Measurements from ENCODE around the gene MPO. TPM values are rescaled to one million over a fixed set of nuclear protein-coding genes. Genes with fewer than 3 reads are reported as not detected.

MPO gene
- total and polyA plus RNA-seq, 5 donors from 2014 or later = 0.19 TPM; not detected in 4

- H3K27me3 Mint-ChIP-seq = peaks cover 5% of the 10 kb centered on the region
- ATAC-seq (ENCODE audit: low read depth in 2 of 2) (no peak), DNase-seq (no peak)
- no peaks in the 10 kb centered on the region for H3K36me3 Mint-ChIP-seq
- no peaks in the 10 kb centered on the region for H3K9me3 ChIP-seq (ENCODE audit: control insufficient read depth in 2 of 2, low read length in 2 of 2)
- H3K27ac ChIP-seq (ENCODE audit: insufficient read depth, low read length, poor library complexity, severe bottlenecking) = no peak overlapping the region
- no peak overlapping the region for H3K4me3 Mint-ChIP-seq
- no peak overlapping the region for H3K4me3 ChIP-seq (ENCODE audit: low read depth, low read length)
- no peaks in the 10 kb centered on the region for H3K27me3 ChIP-seq (ENCODE audit: control insufficient read depth, insufficient read depth, low read length)
- H3K36me3 ChIP-seq (ENCODE audit: control insufficient read depth, insufficient read depth, low read length) = no peaks in the 10 kb centered on the region
- H3K27ac Mint-ChIP-seq = no peak overlapping the region
- H3K9me3 Mint-ChIP-seq = no peaks in the 10 kb centered on the region
- peaks cover 4% of the 10 kb centered on the region for H3K4me1 ChIP-seq (ENCODE audit: control insufficient read depth, insufficient read depth, low read length, poor library complexity, severe bottlenecking)
- H3K4me1 Mint-ChIP-seq = peaks cover 0 to 15% (median 2%) of the 10 kb centered on the region in 4 donors
These were observed 2.7 kb downstream of the MPO start for GRCh38 chr17:58277802-58278595.

GRCh38 chr17:58277107-58277801, 3.5 kb downstream of the MPO start:
- no peak for ATAC-seq (ENCODE audit: low read depth in 2 of 2)
- H3K27me3 ChIP-seq (ENCODE audit: control insufficient read depth, insufficient read depth, low read length) = no peaks in the 10 kb centered on the region
- no peak overlapping the region for H3K4me3 Mint-ChIP-seq
- no peaks in the 10 kb centered on the region for H3K36me3 Mint-ChIP-seq
- peaks cover 0 to 15% (median 5%) of the 10 kb centered on the region in 4 donors for H3K4me1 Mint-ChIP-seq
- H3K9me3 Mint-ChIP-seq = no peaks in the 10 kb centered on the region
- no peaks in the 10 kb centered on the region for H3K36me3 ChIP-seq (ENCODE audit: control insufficient read depth, insufficient read depth, low read length)
- H3K27me3 Mint-ChIP-seq = peaks cover 5% of the 10 kb centered on the region
- H3K4me1 ChIP-seq (ENCODE audit: control insufficient read depth, insufficient read depth, low read length, poor library complexity, severe bottlenecking) = peaks cover 4% of the 10 kb centered on the region
- DNase-seq = peak in 2 of 3 donors; percentile 22 to 39
- no peaks in the 10 kb centered on the region for H3K9me3 ChIP-seq (ENCODE audit: control insufficient read depth in 2 of 2, low read length in 2 of 2)
- H3K27ac ChIP-seq (ENCODE audit: insufficient read depth, low read length, poor library complexity, severe bottlenecking) = no peak overlapping the region
- H3K4me3 ChIP-seq (ENCODE audit: low read depth, low read length) = no peak overlapping the region
- H3K27ac Mint-ChIP-seq = no peak overlapping the region

- Mint-ChIP-seq H3K27ac (no peak overlapping the region), H3K27me3 (peaks cover 5% of the 10 kb centered on the region), H3K4me3 (no peak overlapping the region), H3K9me3 (no peaks in the 10 kb centered on the region), H3K36me3 (no peaks in the 10 kb centered on the region), H3K4me1 (peaks cover 0 to 15% (median 5%) of the 10 kb centered on the region in 4 donors)
- Histone ChIP-seq H3K4me1 (ENCODE audit: control insufficient read depth, insufficient read depth, low read length, poor library complexity, severe bottlenecking) (peaks cover 4% of the 10 kb centered on the region), H3K4me3 (ENCODE audit: low read depth, low read length) (no peak overlapping the region), H3K27ac (ENCODE audit: insufficient read depth, low read length, poor library complexity, severe bottlenecking) (no peak overlapping the region), H3K9me3 (ENCODE audit: control insufficient read depth in 2 of 2, low read length in 2 of 2) (no peaks in the 10 kb centered on the region), H3K36me3 (ENCODE audit: control insufficient read depth, insufficient read depth, low read length) (no peaks in the 10 kb centered on the region), H3K27me3 (ENCODE audit: control insufficient read depth, insufficient read depth, low read length) (no peaks in the 10 kb centered on the region)
- ATAC-seq (ENCODE audit: low read depth in 2 of 2) (no peak), DNase-seq (no peak)
These were observed 4.3 kb downstream of the MPO start for GRCh38 chr17:58276423-58276822.

DNA sequence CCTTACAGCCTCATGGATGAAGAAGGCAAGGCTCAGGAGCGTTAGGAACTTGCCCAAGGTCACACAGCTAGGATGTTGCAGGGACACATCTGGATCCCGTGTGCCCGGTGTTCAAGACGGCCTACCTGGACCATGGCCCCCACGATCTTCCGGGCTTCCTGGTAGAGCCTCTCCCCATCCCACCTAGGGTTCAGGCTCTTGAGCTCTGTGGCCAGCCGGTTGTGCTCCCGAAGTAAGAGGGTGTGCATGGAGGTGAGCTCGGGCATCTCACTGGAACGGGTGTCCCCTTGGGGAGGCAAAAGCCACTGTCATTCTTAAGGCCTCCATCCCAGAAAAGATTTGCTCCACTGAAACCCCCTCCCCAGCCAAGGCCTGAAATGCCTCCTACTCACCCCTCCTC, 5.3 kb downstream of the MPO start:
- H3K4me1 Mint-ChIP-seq = peaks cover 0 to 15% (median 5%) of the 10 kb centered on the region in 4 donors
- H3K27ac ChIP-seq (ENCODE audit: insufficient read depth, low read length, poor library complexity, severe bottlenecking) = no peak overlapping the region
- no peaks in the 10 kb centered on the region for H3K9me3 Mint-ChIP-seq
- no peaks in the 10 kb centered on the region for H3K27me3 ChIP-seq (ENCODE audit: control insufficient read depth, insufficient read depth, low read length)
- peaks cover 4% of the 10 kb centered on the region for H3K27me3 Mint-ChIP-seq
- peaks cover 4% of the 10 kb centered on the region for H3K4me1 ChIP-seq (ENCODE audit: control insufficient read depth, insufficient read depth, low read length, poor library complexity, severe bottlenecking)
- no peak overlapping the region for H3K27ac Mint-ChIP-seq
- no peaks in the 10 kb centered on the region for H3K9me3 ChIP-seq (ENCODE audit: control insufficient read depth in 2 of 2, low read length in 2 of 2)
- DNase-seq (no peak), ATAC-seq (ENCODE audit: low read depth in 2 of 2) (no peak)
- H3K4me3 ChIP-seq (ENCODE audit: low read depth, low read length) = no peak overlapping the region
- H3K36me3 ChIP-seq (ENCODE audit: control insufficient read depth, insufficient read depth, low read length) = no peaks in the 10 kb centered on the region
- no peak overlapping the region for H3K4me3 Mint-ChIP-seq
- no peaks in the 10 kb centered on the region for H3K36me3 Mint-ChIP-seq

- ATAC-seq (ENCODE audit: low read depth in 2 of 2) = peak in 1 of 2 donors; percentile 12
- no peaks in the 10 kb centered on the region for H3K9me3 Mint-ChIP-seq
- H3K4me1 ChIP-seq (ENCODE audit: control insufficient read depth, insufficient read depth, low read length, poor library complexity, severe bottlenecking) = peaks cover 4% of the 10 kb centered on the region
These were observed 7.2 kb downstream of the MPO start for GRCh38 chr17:58273453-58274104.

DNA sequence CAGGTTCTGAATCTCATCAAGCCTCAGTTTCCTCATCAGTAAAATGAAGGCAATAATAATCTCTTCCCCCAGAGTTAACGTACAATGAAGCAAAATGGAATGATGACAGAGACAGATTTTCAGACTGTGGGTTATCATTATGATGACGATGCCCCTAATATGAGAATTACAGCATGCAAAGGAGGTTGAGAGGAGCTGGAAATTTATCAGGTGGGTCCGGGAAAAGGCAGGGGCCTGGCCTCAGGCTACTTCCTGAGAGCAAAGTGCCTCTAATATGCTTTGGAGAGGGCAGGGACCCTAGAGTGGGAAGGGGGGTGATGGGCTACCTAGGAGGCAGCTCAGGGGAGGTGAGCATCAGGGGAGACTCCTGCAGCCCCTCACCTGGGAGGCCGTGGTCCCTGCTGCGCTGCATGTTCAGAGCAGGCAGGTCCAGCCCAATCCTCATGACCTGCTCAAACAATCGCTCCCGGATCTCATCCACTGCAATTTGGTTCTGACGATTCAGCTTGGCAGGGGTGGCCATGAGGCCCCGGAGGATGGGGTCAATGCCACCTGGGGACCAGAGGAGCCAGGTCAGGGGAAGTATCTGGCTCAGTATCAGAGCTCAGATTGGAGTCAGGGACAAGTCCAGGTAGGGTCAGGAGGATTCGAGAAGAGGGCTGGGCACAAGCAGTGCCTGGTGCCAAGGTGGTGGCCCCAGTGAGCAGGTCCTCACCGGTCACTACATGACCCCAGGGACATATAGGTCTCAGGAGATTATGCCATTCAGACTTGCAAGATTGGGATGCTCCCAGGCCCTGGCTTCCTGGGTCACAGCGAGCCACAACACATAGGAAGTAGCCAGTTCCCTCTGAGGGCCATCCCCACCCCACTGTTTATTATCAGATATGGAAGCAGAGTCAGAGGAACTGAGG, 8.1 kb downstream of the MPO start:
- peak overlapping the region in 1 of 3 donors; percentile 22 for H3K27ac Mint-ChIP-seq
- peaks cover 0 to 6% (median 2%) of the 10 kb centered on the region in 4 donors for H3K4me1 Mint-ChIP-seq
- H3K4me1 ChIP-seq (ENCODE audit: control insufficient read depth, insufficient read depth, low read length, poor library complexity, severe bottlenecking) = peaks cover 4% of the 10 kb centered on the region
- H3K27me3 Mint-ChIP-seq = no peaks in the 10 kb centered on the region
- H3K9me3 Mint-ChIP-seq = no peaks in the 10 kb centered on the region
- H3K36me3 ChIP-seq (ENCODE audit: control insufficient read depth, insufficient read depth, low read length) = no peaks in the 10 kb centered on the region
- H3K4me3 Mint-ChIP-seq = peak overlapping the region in 1 of 4 donors; percentile 10
- DNase-seq (no peak), ATAC-seq (ENCODE audit: low read depth in 2 of 2) (no peak)
- H3K27me3 ChIP-seq (ENCODE audit: control insufficient read depth, insufficient read depth, low read length) = no peaks in the 10 kb centered on the region
- no peak overlapping the region for H3K27ac ChIP-seq (ENCODE audit: insufficient read depth, low read length, poor library complexity, severe bottlenecking)
- H3K9me3 ChIP-seq (ENCODE audit: control insufficient read depth in 2 of 2, low read length in 2 of 2) = no peaks in the 10 kb centered on the region
- H3K4me3 ChIP-seq (ENCODE audit: low read depth, low read length) = no peak overlapping the region
- no peaks in the 10 kb centered on the region for H3K36me3 Mint-ChIP-seq

More at GRCh38 chr17:58273453-58274104, 7.2 kb downstream of the MPO start:
- H3K27ac Mint-ChIP-seq = peak overlapping the region in 1 of 3 donors; percentile 23
- H3K27me3 ChIP-seq (ENCODE audit: control insufficient read depth, insufficient read depth, low read length) = no peaks in the 10 kb centered on the region
- no peaks in the 10 kb centered on the region for H3K36me3 Mint-ChIP-seq
- H3K27me3 Mint-ChIP-seq = no peaks in the 10 kb centered on the region
- no peak overlapping the region for H3K27ac ChIP-seq (ENCODE audit: insufficient read depth, low read length, poor library complexity, severe bottlenecking)
- H3K4me1 Mint-ChIP-seq = peaks cover 0 to 7% (median 2%) of the 10 kb centered on the region in 4 donors
- H3K4me3 ChIP-seq (ENCODE audit: low read depth, low read length) = no peak overlapping the region
- no peaks in the 10 kb centered on the region for H3K36me3 ChIP-seq (ENCODE audit: control insufficient read depth, insufficient read depth, low read length)
- no peaks in the 10 kb centered on the region for H3K9me3 ChIP-seq (ENCODE audit: control insufficient read depth in 2 of 2, low read length in 2 of 2)
- no peak for DNase-seq
- H3K4me3 Mint-ChIP-seq = no peak overlapping the region
